Rectal smooth muscle tissue (tissue), 1 donor: ENCODE measurements around the gene RBM23.

ENCODE experiments used
- H3K27ac ChIP-seq: one replicate; pipeline ENCODE4 v1.7.0; 2013; ENCODE audit warnings: low read depth, low read length, inconsistent platforms
- H3K27me3 ChIP-seq: one replicate; pipeline ENCODE4 v1.7.0; 2013; ENCODE audit warnings: low read length; ENCODE audit not compliant: control insufficient read depth, insufficient read depth
- H3K36me3 ChIP-seq: one replicate; pipeline ENCODE4 v1.7.0; 2013; ENCODE audit warnings: low read length; ENCODE audit not compliant: control insufficient read depth, insufficient read depth
- H3K4me1 ChIP-seq: one replicate; pipeline ENCODE4 v1.7.0; 2013; ENCODE audit warnings: low read length; ENCODE audit not compliant: control insufficient read depth, insufficient read depth
- H3K4me3 ChIP-seq: one replicate; pipeline ENCODE4 v1.7.0; 2013; ENCODE audit warnings: low read length
- H3K9ac ChIP-seq: one replicate; pipeline ENCODE4 v1.7.0; 2013; ENCODE audit warnings: low read length

RBM23 gene

DNA sequence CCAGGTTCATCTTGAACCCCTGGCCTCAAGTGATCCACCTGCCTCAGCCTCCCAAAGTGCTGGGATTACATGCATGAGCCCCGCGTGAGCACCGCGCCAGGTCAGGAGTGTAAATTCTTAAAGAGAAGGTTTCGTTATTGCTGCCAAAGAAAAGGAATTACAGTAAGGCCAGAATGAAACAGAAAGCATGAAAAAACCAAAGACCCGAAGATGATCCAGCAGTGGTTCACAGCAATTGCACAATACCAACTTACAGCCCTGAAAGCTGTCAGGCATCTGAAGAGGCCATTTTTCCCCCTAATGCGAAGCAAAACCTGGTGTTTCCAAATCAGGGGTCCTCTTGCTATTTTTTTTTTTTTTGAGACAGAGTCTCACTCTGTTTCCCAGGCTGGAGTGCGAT is 10.3 kb downstream of the RBM23 start:
- peaks cover 35% of the 10 kb centered on the region for H3K36me3 ChIP-seq
- no peak overlapping the region for H3K27ac ChIP-seq
- H3K4me3 ChIP-seq = no peak overlapping the region
- H3K4me1 ChIP-seq = no peaks in the 10 kb centered on the region
- H3K27me3 ChIP-seq = no peaks in the 10 kb centered on the region
- no peak overlapping the region for H3K9ac ChIP-seq

- H3K27me3 ChIP-seq = no peaks in the 10 kb centered on the region
- H3K36me3 ChIP-seq = peaks cover 45% of the 10 kb centered on the region
- no peaks in the 10 kb centered on the region for H3K4me1 ChIP-seq
- H3K27ac ChIP-seq = no peak overlapping the region
- H3K9ac ChIP-seq = no peak overlapping the region
- no peak overlapping the region for H3K4me3 ChIP-seq
These were observed 11.5 kb downstream of the RBM23 start for GRCh38 chr14:22907429-22907828.

DNA sequence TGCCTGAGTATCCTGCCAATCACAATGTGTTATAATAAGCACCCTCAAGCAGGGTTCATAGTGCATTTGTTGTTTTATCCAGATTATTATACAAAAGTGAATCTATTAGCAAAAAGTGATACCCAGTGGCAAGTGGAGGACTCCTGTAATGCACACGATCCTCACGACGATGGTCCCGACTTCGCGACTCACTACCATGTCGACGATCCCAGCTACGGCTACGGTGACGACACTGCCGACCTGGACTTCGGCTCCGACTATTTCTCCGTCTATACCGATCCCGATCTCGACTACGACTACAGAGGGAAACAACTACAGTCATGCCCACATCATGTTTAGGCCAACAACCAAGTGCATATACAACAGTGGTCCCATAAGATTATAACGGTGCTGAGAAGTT is 12.9 kb downstream of the RBM23 start:
- H3K9ac ChIP-seq = no peak overlapping the region
- H3K4me1 ChIP-seq = no peaks in the 10 kb centered on the region
- H3K4me3 ChIP-seq = no peak overlapping the region
- no peak overlapping the region for H3K27ac ChIP-seq
- no peaks in the 10 kb centered on the region for H3K27me3 ChIP-seq
- peaks cover 59% of the 10 kb centered on the region for H3K36me3 ChIP-seq

DNA sequence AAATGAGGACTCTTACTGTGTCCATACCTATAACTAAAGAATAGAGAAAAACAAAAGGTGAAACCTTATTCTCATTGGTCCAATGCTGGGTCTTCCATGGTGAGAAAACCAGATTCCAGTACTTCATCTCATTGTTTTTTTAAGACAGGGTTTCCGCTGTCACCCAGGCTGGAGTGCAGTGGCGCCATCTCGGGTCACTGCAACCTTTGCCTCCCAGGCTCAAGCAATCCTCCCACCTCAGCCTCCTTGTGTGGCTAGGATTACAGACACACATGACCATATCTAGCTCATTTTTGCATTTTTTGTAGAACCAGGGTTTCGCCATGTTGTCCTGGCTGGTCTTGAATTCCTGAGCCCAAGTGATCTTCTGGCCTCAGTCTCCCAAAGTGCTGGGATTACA is 13.3 kb downstream of the RBM23 start:
- H3K27me3 ChIP-seq = no peaks in the 10 kb centered on the region
- H3K36me3 ChIP-seq = peaks cover 63% of the 10 kb centered on the region
- no peak overlapping the region for H3K27ac ChIP-seq
- H3K4me3 ChIP-seq = no peak overlapping the region
- H3K4me1 ChIP-seq = no peaks in the 10 kb centered on the region
- H3K9ac ChIP-seq = no peak overlapping the region

DNA sequence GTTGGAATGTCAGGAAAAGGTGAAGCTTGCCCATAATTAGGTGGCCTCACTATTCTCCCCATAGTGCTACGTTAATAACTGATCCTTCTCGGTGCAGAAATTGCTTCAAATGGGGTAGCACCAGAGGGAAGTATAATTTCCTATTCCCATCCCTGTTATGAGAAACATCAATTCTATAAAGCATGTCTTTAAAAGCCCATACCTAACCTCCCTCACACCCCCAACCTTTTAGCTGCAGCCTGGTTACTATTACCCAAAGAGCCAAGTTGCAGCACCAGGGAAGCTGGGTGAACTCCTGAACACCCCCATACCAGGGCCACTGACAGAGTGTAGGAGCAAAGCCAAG is 15.2 kb downstream of the RBM23 start:
- H3K36me3 ChIP-seq = peaks cover 56% of the 10 kb centered on the region
- H3K9ac ChIP-seq = no peak overlapping the region
- H3K27me3 ChIP-seq = no peaks in the 10 kb centered on the region
- peaks cover 7% of the 10 kb centered on the region for H3K4me1 ChIP-seq
- no peak overlapping the region for H3K4me3 ChIP-seq
- H3K27ac ChIP-seq = no peak overlapping the region

DNA sequence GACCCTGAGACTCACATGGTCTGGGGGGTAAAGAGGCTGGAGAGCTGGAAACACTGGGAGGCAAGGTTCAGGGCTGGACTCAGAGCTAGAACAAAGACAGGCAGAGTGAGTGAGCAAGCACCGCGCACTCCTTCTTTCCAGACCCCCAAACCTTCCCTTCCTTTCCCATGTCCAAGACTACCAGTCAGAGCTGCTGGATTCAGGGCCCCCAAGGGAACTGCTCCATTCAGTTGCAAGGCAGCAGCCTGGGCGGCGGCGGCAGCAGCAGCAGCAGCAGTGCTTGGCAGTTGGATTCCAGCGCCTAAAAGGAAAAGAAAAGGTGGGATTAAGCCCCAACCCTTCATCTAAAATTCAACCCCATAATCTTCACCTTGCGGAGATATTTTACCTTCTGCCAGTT is 17.1 kb downstream of the RBM23 start:
- Histone ChIP-seq H3K9ac (no peak overlapping the region), H3K27ac (no peak overlapping the region), H3K4me3 (no peak overlapping the region), H3K36me3 (peaks cover 50% of the 10 kb centered on the region), H3K27me3 (no peaks in the 10 kb centered on the region), H3K4me1 (peaks cover 10% of the 10 kb centered on the region)

DNA sequence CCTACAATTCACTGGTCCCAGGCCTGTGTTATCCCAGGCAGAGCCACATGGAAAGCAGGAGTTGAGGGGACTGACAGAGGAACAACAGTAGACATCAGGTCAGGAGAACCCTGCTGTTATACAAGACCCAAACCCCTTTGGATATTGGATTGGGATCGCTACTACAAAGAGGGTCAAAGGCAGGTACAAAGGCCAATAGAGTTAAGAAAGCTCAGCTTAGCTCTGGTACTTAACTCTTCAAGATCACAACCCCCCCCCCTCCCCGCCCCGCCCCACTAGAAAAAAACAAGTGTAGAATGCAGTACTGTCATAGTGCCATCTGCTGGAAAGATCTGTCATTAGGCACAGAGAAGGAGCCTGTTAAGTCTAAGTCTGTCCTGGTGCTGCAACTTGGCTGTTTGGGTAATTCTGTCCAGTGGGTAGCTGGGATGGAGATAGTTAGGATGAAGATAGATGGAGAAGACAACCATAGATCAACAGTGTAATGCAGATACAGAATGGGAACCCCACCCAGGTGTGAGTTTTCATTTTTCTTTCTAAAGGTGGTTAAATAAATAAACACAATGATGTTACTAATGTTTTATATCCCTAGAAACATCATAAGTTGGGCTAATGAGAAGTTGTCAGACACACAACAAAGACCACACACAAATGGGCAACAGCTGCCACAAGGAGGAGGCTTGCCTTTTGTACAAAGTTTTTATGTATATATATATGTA is 18.7 kb downstream of the RBM23 start:
- no peak overlapping the region for H3K9ac ChIP-seq
- H3K27me3 ChIP-seq = no peaks in the 10 kb centered on the region
- H3K4me3 ChIP-seq = no peak overlapping the region
- H3K4me1 ChIP-seq = peaks cover 10% of the 10 kb centered on the region
- H3K36me3 ChIP-seq = peaks cover 40% of the 10 kb centered on the region
- peak overlapping the region; percentile 69 for H3K27ac ChIP-seq

GRCh38 chr14:22898302-22899090 is 20.5 kb downstream of the RBM23 start:
- peaks cover 27% of the 10 kb centered on the region for H3K36me3 ChIP-seq
- no peak overlapping the region for H3K4me3 ChIP-seq
- no peaks in the 10 kb centered on the region for H3K27me3 ChIP-seq
- peaks cover 10% of the 10 kb centered on the region for H3K4me1 ChIP-seq
- no peak overlapping the region for H3K9ac ChIP-seq
- H3K27ac ChIP-seq = peak overlapping the region; percentile 71

DNA sequence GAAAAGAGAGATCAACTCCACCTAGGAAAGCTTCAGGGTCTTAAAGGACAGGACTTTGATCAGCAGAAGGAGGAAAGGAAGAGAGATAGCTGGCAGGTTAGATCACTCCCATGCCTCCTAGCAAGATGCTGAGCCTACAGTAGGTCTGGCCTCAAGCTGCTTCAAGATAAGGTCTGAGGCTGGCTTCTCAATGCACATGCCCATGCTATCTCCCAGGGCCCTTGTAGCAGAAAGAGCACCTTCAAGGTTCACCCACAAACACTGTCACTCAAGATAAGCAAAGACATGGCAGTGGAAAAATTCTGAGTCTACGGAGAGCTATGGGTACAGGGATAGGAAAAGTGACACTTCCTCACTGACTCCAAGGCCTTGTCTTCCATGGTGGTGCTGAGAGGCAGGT is 21.6 kb downstream of the RBM23 start:
- peaks cover 10% of the 10 kb centered on the region for H3K4me1 ChIP-seq
- H3K27me3 ChIP-seq = no peaks in the 10 kb centered on the region
- no peak overlapping the region for H3K27ac ChIP-seq

GRCh38 chr14:22896760-22897159 is 22.2 kb downstream of the RBM23 start:
- no peak overlapping the region for H3K27ac ChIP-seq
- no peak overlapping the region for H3K9ac ChIP-seq
- peaks cover 11% of the 10 kb centered on the region for H3K36me3 ChIP-seq
- no peaks in the 10 kb centered on the region for H3K27me3 ChIP-seq
- no peak overlapping the region for H3K4me3 ChIP-seq
- H3K4me1 ChIP-seq = peaks cover 10% of the 10 kb centered on the region

More for the DNA sequence above, 21.6 kb downstream of the RBM23 start:
- H3K36me3 ChIP-seq = peaks cover 17% of the 10 kb centered on the region
- H3K9ac ChIP-seq = no peak overlapping the region
- H3K4me3 ChIP-seq = no peak overlapping the region

GRCh38 chr14:22896356-22896755 is 22.6 kb downstream of the RBM23 start:
- H3K9ac ChIP-seq = no peak overlapping the region

DNA sequence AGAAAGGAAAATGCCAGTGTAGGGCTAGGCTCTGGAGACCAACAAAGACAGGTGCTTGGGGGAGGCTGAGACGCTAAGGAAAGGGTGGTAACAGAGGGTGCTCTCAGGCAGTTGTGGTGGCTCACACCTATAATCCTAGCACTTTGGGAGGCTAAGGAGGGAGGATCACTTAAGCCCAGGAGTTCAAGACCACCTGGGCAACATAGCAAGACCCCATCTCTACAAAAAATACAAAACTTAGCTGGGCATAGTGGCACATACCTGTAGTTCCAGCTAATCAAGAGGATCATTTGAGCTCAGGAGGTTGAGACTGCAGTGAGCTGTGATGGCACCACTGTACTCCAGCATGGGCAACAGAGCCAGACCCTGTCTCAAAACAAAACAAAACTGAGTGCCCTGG is 23.5 kb downstream of the RBM23 start:
- no peak overlapping the region for H3K27ac ChIP-seq
- H3K36me3 ChIP-seq = no peaks in the 10 kb centered on the region
- no peak overlapping the region for H3K4me3 ChIP-seq
- H3K27me3 ChIP-seq = no peaks in the 10 kb centered on the region
- H3K9ac ChIP-seq = no peak overlapping the region
- H3K4me1 ChIP-seq = peaks cover 10% of the 10 kb centered on the region

More at GRCh38 chr14:22896356-22896755, 22.6 kb downstream of the RBM23 start:
- Histone ChIP-seq H3K27ac (no peak overlapping the region), H3K27me3 (no peaks in the 10 kb centered on the region), H3K4me3 (no peak overlapping the region), H3K4me1 (peaks cover 10% of the 10 kb centered on the region), H3K36me3 (peaks cover 7% of the 10 kb centered on the region)

GRCh38 chr14:22893706-22894105 is 25.2 kb downstream of the RBM23 start:
- peaks cover 4% of the 10 kb centered on the region for H3K4me1 ChIP-seq
- H3K9ac ChIP-seq = no peak overlapping the region
- H3K27ac ChIP-seq = no peak overlapping the region
- no peak overlapping the region for H3K4me3 ChIP-seq
- no peaks in the 10 kb centered on the region for H3K27me3 ChIP-seq
- H3K36me3 ChIP-seq = no peaks in the 10 kb centered on the region
